Measurements from ENCODE around the gene CCDC83.

CCDC83 gene

GRCh38 chr11:85947431-85948272 is 92.5 kb downstream of the CCDC83 start:
- Histone ChIP-seq H3K27me3 (ENCODE audit: control insufficient read depth in 3 of 3, insufficient read depth in 3 of 3, low read depth in 1 of 3, low read length in 3 of 3) (no peaks in the 10 kb centered on the region), H2BK5ac (ENCODE audit: low read length) (no peak overlapping the region), H3K4ac (ENCODE audit: low read length) (no peak overlapping the region), H3K14ac (ENCODE audit: low read length) (no peak overlapping the region), H3K79me1 (ENCODE audit: low read depth, low read length) (no peaks in the 10 kb centered on the region), H3K23ac (ENCODE audit: low read depth, low read length, poor library complexity) (no peak overlapping the region), H2AK5ac (ENCODE audit: low read depth, low read length) (no peak overlapping the region), H2BK120ac (ENCODE audit: low read depth, low read length) (no peak overlapping the region), H3K9ac (ENCODE audit: low read depth, low read length, poor library complexity) (no peak overlapping the region), H3K36me3 (replicated peaks in 1 of 2; ENCODE audit: control insufficient read depth in 2 of 2, insufficient read depth in 2 of 2, low read length in 2 of 2) (no peaks in the 10 kb centered on the region), H3K4me1 (ENCODE audit: control insufficient read depth in 2 of 2, insufficient read depth in 1 of 2, low read depth in 1 of 2, low read length in 2 of 2) (no peaks in the 10 kb centered on the region), H3K4me3 (ENCODE audit: low read length in 2 of 2) (no peak overlapping the region), H4K91ac (ENCODE audit: low read depth, low read length, poor library complexity) (no peak overlapping the region), H2BK15ac (ENCODE audit: low read length) (no peak overlapping the region), H4K8ac (ENCODE audit: low read depth, low read length) (no peak overlapping the region), H3K9me3 (replicated peaks in 1 of 2; ENCODE audit: control insufficient read depth in 2 of 2, insufficient read depth in 1 of 2, low read depth in 1 of 2, low read length in 2 of 2) (peaks cover 0 to 3% of the 10 kb centered on the region in 2 donors), H3K18ac (ENCODE audit: low read length) (no peak overlapping the region), H3K27ac (replicated peaks; ENCODE audit: low read length) (no peak overlapping the region), H2AFZ (ENCODE audit: low read length) (no peak overlapping the region), H2BK12ac (ENCODE audit: low read length) (no peak overlapping the region), H3K4me2 (ENCODE audit: insufficient read depth, low read length, poor library complexity, severe bottlenecking) (no peak overlapping the region)
- no CpG with 5 or more reads among the region's 5 CpGs for WGBS, 2 donors (ENCODE audit: extremely low coverage in 2 of 2, insufficient read length in 2 of 2, insufficient replicate concordance in 1 of 2)
- DNase-seq (ENCODE audit: low spot score) = no peak

DNA sequence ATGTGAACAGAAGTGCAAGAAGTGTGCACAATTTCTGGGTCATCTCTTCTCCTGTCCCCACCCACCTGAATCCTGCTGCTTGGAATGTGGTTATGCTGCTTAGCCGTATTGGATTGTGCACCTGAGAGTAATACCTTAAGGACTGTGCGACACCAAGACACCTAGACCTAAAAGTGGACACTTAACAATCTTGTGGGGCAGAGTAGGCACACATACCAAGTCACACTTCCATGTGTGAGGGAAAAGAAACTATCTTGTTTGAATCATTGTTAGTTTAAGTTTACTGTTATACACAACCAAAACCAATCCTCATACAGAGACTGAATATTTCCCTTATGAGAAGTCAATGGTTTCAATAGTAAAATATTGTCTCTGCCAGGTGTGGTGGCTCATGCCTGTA is 93.7 kb downstream of the CCDC83 start:
- peaks cover 1 to 3% of the 10 kb centered on the region in 2 donors for H3K9me3 ChIP-seq (replicated peaks in 1 of 2; ENCODE audit: control insufficient read depth in 2 of 2, insufficient read depth in 1 of 2, low read depth in 1 of 2, low read length in 2 of 2)
- no CpG with 5 or more reads among the region's 2 CpGs for WGBS, 2 donors (ENCODE audit: extremely low coverage in 2 of 2, insufficient read length in 2 of 2, insufficient replicate concordance in 1 of 2)
- H2BK120ac ChIP-seq (ENCODE audit: low read depth, low read length) = no peak overlapping the region
- no peak overlapping the region for H3K4me3 ChIP-seq (ENCODE audit: low read length in 2 of 2)
- H3K79me1 ChIP-seq (ENCODE audit: low read depth, low read length) = no peaks in the 10 kb centered on the region
- no peak overlapping the region for H3K18ac ChIP-seq (ENCODE audit: low read length)
- no peak overlapping the region for H2BK5ac ChIP-seq (ENCODE audit: low read length)
- no peaks in the 10 kb centered on the region for H3K4me1 ChIP-seq (ENCODE audit: control insufficient read depth in 2 of 2, insufficient read depth in 1 of 2, low read depth in 1 of 2, low read length in 2 of 2)
- no peaks in the 10 kb centered on the region for H3K27me3 ChIP-seq (ENCODE audit: control insufficient read depth in 3 of 3, insufficient read depth in 3 of 3, low read depth in 1 of 3, low read length in 3 of 3)
- H3K4me2 ChIP-seq (ENCODE audit: insufficient read depth, low read length, poor library complexity, severe bottlenecking) = no peak overlapping the region
- no peak overlapping the region for H2AFZ ChIP-seq (ENCODE audit: low read length)
- no peak overlapping the region for H3K4ac ChIP-seq (ENCODE audit: low read length)
- peaks cover 0 to 5% of the 10 kb centered on the region in 2 donors for H3K36me3 ChIP-seq (replicated peaks in 1 of 2; ENCODE audit: control insufficient read depth in 2 of 2, insufficient read depth in 2 of 2, low read length in 2 of 2)
- no peak overlapping the region for H3K27ac ChIP-seq (replicated peaks; ENCODE audit: low read length)
- no peak overlapping the region for H3K23ac ChIP-seq (ENCODE audit: low read depth, low read length, poor library complexity)
- no peak overlapping the region for H3K14ac ChIP-seq (ENCODE audit: low read length)
- no peak overlapping the region for H3K9ac ChIP-seq (ENCODE audit: low read depth, low read length, poor library complexity)
- DNase-seq (ENCODE audit: low spot score) = no peak
- H2BK15ac ChIP-seq (ENCODE audit: low read length) = no peak overlapping the region
- H4K91ac ChIP-seq (ENCODE audit: low read depth, low read length, poor library complexity) = no peak overlapping the region
- no peak overlapping the region for H2BK12ac ChIP-seq (ENCODE audit: low read length)
- H2AK5ac ChIP-seq (ENCODE audit: low read depth, low read length) = no peak overlapping the region
- H4K8ac ChIP-seq (ENCODE audit: low read depth, low read length) = no peak overlapping the region

DNA sequence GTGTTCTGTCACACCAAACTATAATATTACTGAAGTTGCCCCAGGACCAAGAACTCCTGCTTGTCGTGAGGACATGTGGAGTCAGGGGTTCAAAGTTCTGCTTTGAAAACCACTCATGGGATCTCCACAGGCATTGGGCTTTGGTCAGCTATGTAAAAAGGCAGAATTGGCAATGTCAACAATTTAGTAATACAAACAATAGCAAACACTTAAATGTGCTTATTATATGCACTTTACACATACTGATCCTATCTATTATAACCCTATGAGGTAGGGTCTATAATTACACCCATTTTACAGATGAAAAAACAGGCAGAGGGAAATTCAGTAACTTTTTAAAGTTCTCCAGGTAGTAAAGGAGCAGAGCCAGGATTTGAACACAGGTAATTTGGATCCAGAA is 94.6 kb downstream of the CCDC83 start:
- no CpG with 5 or more reads among the region's 1 CpG for WGBS, 2 donors (ENCODE audit: extremely low coverage in 2 of 2, insufficient read length in 2 of 2, insufficient replicate concordance in 1 of 2)

DNA sequence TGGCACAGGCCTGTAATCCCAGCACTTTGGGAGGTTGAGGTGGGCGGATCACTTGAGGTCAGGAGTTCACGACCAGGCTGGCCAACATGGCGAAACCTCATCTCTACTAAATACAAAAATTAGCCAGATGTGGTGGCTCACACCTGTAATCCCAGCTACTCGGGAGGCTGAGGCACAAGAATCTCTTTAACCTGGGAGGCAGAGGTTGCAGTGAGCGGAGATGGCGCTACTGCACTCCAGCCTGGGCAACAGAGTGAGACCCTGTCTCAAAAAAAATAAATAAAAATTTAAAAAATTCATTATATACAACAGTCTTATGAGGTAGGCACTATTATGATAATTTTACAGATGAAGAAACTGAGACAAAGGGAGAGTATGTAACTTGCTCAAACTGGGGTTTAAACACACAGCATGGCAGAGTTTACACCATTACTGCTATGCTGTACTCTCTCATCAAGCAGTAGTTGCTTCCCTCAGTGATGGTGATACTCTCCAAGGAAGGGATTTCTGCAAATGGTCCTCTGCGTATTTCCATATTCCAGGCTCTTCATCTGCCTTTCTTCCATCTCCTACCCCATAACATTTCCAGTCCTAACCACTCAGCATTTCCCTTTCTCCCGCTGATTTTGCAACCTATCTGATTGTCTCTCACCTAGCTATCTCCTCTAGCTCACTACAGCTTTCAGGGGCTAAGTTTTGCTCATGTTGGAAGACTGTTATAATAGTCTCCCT is 95.3 kb downstream of the CCDC83 start:
- Histone ChIP-seq H4K91ac (ENCODE audit: low read depth, low read length, poor library complexity) (no peak overlapping the region), H3K4me1 (ENCODE audit: control insufficient read depth in 2 of 2, insufficient read depth in 1 of 2, low read depth in 1 of 2, low read length in 2 of 2) (no peaks in the 10 kb centered on the region), H3K4ac (ENCODE audit: low read length) (no peak overlapping the region), H3K27ac (replicated peaks; ENCODE audit: low read length) (no peak overlapping the region), H3K23ac (ENCODE audit: low read depth, low read length, poor library complexity) (no peak overlapping the region), H3K4me3 (ENCODE audit: low read length in 2 of 2) (no peak overlapping the region), H3K14ac (ENCODE audit: low read length) (no peak overlapping the region), H3K79me1 (ENCODE audit: low read depth, low read length) (no peaks in the 10 kb centered on the region), H2AK5ac (ENCODE audit: low read depth, low read length) (no peak overlapping the region), H3K9ac (ENCODE audit: low read depth, low read length, poor library complexity) (no peak overlapping the region), H2AFZ (ENCODE audit: low read length) (no peak overlapping the region), H3K27me3 (ENCODE audit: control insufficient read depth in 3 of 3, insufficient read depth in 3 of 3, low read depth in 1 of 3, low read length in 3 of 3) (no peaks in the 10 kb centered on the region), H4K8ac (ENCODE audit: low read depth, low read length) (no peak overlapping the region), H2BK120ac (ENCODE audit: low read depth, low read length) (no peak overlapping the region), H2BK5ac (ENCODE audit: low read length) (no peak overlapping the region), H3K36me3 (replicated peaks in 1 of 2; ENCODE audit: control insufficient read depth in 2 of 2, insufficient read depth in 2 of 2, low read length in 2 of 2) (peaks cover 2 to 19% of the 10 kb centered on the region in 2 donors), H3K9me3 (replicated peaks in 1 of 2; ENCODE audit: control insufficient read depth in 2 of 2, insufficient read depth in 1 of 2, low read depth in 1 of 2, low read length in 2 of 2) (peaks cover 1 to 3% of the 10 kb centered on the region in 2 donors), H2BK15ac (ENCODE audit: low read length) (no peak overlapping the region), H3K4me2 (ENCODE audit: insufficient read depth, low read length, poor library complexity, severe bottlenecking) (no peak overlapping the region), H3K18ac (ENCODE audit: low read length) (no peak overlapping the region), H2BK12ac (ENCODE audit: low read length) (no peak overlapping the region)
- no peak for DNase-seq (ENCODE audit: low spot score)
- no CpG with 5 or more reads among the region's 8 CpGs for WGBS, 2 donors (ENCODE audit: extremely low coverage in 2 of 2, insufficient read length in 2 of 2, insufficient replicate concordance in 1 of 2)

More for the DNA sequence above, 94.6 kb downstream of the CCDC83 start:
- no peaks in the 10 kb centered on the region for H3K79me1 ChIP-seq (ENCODE audit: low read depth, low read length)
- no peak overlapping the region for H3K18ac ChIP-seq (ENCODE audit: low read length)
- no peaks in the 10 kb centered on the region for H3K4me1 ChIP-seq (ENCODE audit: control insufficient read depth in 2 of 2, insufficient read depth in 1 of 2, low read depth in 1 of 2, low read length in 2 of 2)
- H3K27me3 ChIP-seq (ENCODE audit: control insufficient read depth in 3 of 3, insufficient read depth in 3 of 3, low read depth in 1 of 3, low read length in 3 of 3) = no peaks in the 10 kb centered on the region
- H3K23ac ChIP-seq (ENCODE audit: low read depth, low read length, poor library complexity) = no peak overlapping the region
- peaks cover 1 to 3% of the 10 kb centered on the region in 2 donors for H3K9me3 ChIP-seq (replicated peaks in 1 of 2; ENCODE audit: control insufficient read depth in 2 of 2, insufficient read depth in 1 of 2, low read depth in 1 of 2, low read length in 2 of 2)
- DNase-seq (ENCODE audit: low spot score) = no peak
- H2BK15ac ChIP-seq (ENCODE audit: low read length) = no peak overlapping the region
- H3K14ac ChIP-seq (ENCODE audit: low read length) = no peak overlapping the region
- H2BK5ac ChIP-seq (ENCODE audit: low read length) = no peak overlapping the region
- no peak overlapping the region for H3K9ac ChIP-seq (ENCODE audit: low read depth, low read length, poor library complexity)
- peaks cover 2 to 13% of the 10 kb centered on the region in 2 donors for H3K36me3 ChIP-seq (replicated peaks in 1 of 2; ENCODE audit: control insufficient read depth in 2 of 2, insufficient read depth in 2 of 2, low read length in 2 of 2)
- no peak overlapping the region for H2AFZ ChIP-seq (ENCODE audit: low read length)
- no peak overlapping the region for H2BK12ac ChIP-seq (ENCODE audit: low read length)
- H4K91ac ChIP-seq (ENCODE audit: low read depth, low read length, poor library complexity) = no peak overlapping the region
- no peak overlapping the region for H2BK120ac ChIP-seq (ENCODE audit: low read depth, low read length)
- H3K4me3 ChIP-seq (ENCODE audit: low read length in 2 of 2) = no peak overlapping the region
- H4K8ac ChIP-seq (ENCODE audit: low read depth, low read length) = no peak overlapping the region
- H3K4ac ChIP-seq (ENCODE audit: low read length) = no peak overlapping the region
- no peak overlapping the region for H3K27ac ChIP-seq (replicated peaks; ENCODE audit: low read length)
- no peak overlapping the region for H2AK5ac ChIP-seq (ENCODE audit: low read depth, low read length)
- H3K4me2 ChIP-seq (ENCODE audit: insufficient read depth, low read length, poor library complexity, severe bottlenecking) = no peak overlapping the region

Measured in neuronal stem cell (in vitro differentiated cells).